HEK293 (cell line): ENCODE results near the gene NR1H2.

Source experiments
- CTCF ChIA-PET: fragments of 350-600 bp; formaldehyde crosslinking; extraction: SDS; loops from one replicate; lab custom pipeline; 2021; ENCODE audit warnings: antibody characterized with exemption; lab: Yijun Ruan, JAX
- POLR2A ChIA-PET: fragments of 300-600 bp; formaldehyde crosslinking; extraction: SDS; loops from one replicate; lab custom pipeline; 2020; ENCODE audit warnings: antibody characterized with exemption, inconsistent platforms; lab: Yijun Ruan, JAX
- H3K27ac ChIP-seq: fragments of 200-500 bp; sonication (Bioruptor generic); 2 replicates; pipeline ENCODE4 v1.5.1; 2014; ENCODE audit warnings: low read depth, low read length, control low read depth, inconsistent platforms; ENCODE audit errors: extremely low read depth
- H3K36me3 ChIP-seq, 2 experiments: fragments of 200-500 bp in 1 of 2; sonication (Bioruptor generic) in 1 of 2; 1 replicate in 1 of 2; 2 replicates in 1 of 2; pipeline ENCODE4 v1.5.1; 2014 to 2017; ENCODE audit warnings: inconsistent platforms in 2 of 2, low read length in 2 of 2; ENCODE audit not compliant: control insufficient read depth in 2 of 2, insufficient read depth in 1 of 2
- H3K4me1 ChIP-seq: fragments of 200-500 bp; sonication (Bioruptor generic); 2 replicates; pipeline ENCODE4 v1.5.1; 2014; ENCODE audit warnings: mild to moderate bottlenecking, low read length, inconsistent platforms; ENCODE audit not compliant: control insufficient read depth, insufficient read depth
- H3K4me3 ChIP-seq: 2 replicates; pipeline ENCODE4 v1.5.1; 2011; ENCODE audit warnings: low read depth, mild to moderate bottlenecking, control low read depth, low read length, moderate library complexity
- H3K9me3 ChIP-seq: fragments of 200-500 bp; sonication (Bioruptor generic); 2 replicates; pipeline ENCODE4 v1.5.1; 2014; ENCODE audit warnings: low read depth, low read length, inconsistent platforms; ENCODE audit not compliant: control insufficient read depth, insufficient read depth
- EGR2 ChIP-seq: fragments of 450-650 bp; formaldehyde crosslinking; IDR thresholded peaks from 2 replicates; pipeline ENCODE4 v1.5.1; 2016; ENCODE audit warnings: low read depth, missing biosample characterization, missing genetic modification characterization
- GLI2 ChIP-seq: fragments of 450-650 bp; formaldehyde crosslinking; IDR thresholded peaks from 2 replicates; pipeline ENCODE4; 2017; ENCODE audit warnings: missing biosample characterization, missing genetic modification characterization, low read depth, borderline replicate concordance
- ZBTB17 ChIP-seq: fragments of 450-650 bp; formaldehyde crosslinking; IDR thresholded peaks from 2 replicates; pipeline ENCODE4 v1.5.1; 2016; ENCODE audit warnings: missing biosample characterization, missing genetic modification characterization
- ZBTB20 ChIP-seq: fragments of 450-650 bp; formaldehyde crosslinking; IDR thresholded peaks from 2 replicates; pipeline ENCODE4 v1.5.1; 2016; ENCODE audit warnings: missing biosample characterization, missing genetic modification characterization
- ZFHX2 ChIP-seq: fragments of 450-650 bp; formaldehyde crosslinking; conservative IDR thresholded peaks from 2 replicates; pipeline ENCODE4 v1.5.1; 2016; ENCODE audit warnings: missing biosample characterization, missing genetic modification characterization
- ZNF169 ChIP-seq: fragments of 450-650 bp; formaldehyde crosslinking; IDR thresholded peaks from 2 replicates; pipeline ENCODE4 v1.5.1; 2016; ENCODE audit warnings: missing biosample characterization, missing genetic modification characterization
- ZNF23 ChIP-seq: fragments of 450-650 bp; formaldehyde crosslinking; IDR thresholded peaks from 2 replicates; pipeline ENCODE4 v1.5.1; 2016; ENCODE audit warnings: missing biosample characterization, missing genetic modification characterization, borderline replicate concordance
- ZNF274 ChIP-seq, 2 experiments: fragments of 200-500 bp in 1 of 2; fragments of 450-650 bp in 1 of 2; sonication (Bioruptor generic) in 1 of 2; formaldehyde crosslinking in 1 of 2; IDR thresholded peaks; 2 replicates each; pipeline versions ENCODE4 v1.5.1 to v1.6.1; 2014 to 2016; ENCODE audit warnings: borderline replicate concordance in 1 of 2, inconsistent platforms in 1 of 2, low read length in 1 of 2, missing biosample characterization in 1 of 2, missing genetic modification characterization in 1 of 2
- ZNF335 ChIP-seq: fragments of 450-650 bp; formaldehyde crosslinking; conservative IDR thresholded peaks from 2 replicates; pipeline ENCODE4 v1.5.1; 2016; ENCODE audit warnings: missing biosample characterization, missing genetic modification characterization
- ZNF416 ChIP-seq: fragments of 450-650 bp; formaldehyde crosslinking; IDR thresholded peaks from 2 replicates; pipeline ENCODE4 v1.5.1; 2016; ENCODE audit warnings: missing biosample characterization, missing genetic modification characterization
- ZNF555 ChIP-seq: fragments of 450-650 bp; formaldehyde crosslinking; conservative IDR thresholded peaks from 2 replicates; pipeline ENCODE4 v1.5.1; 2017; ENCODE audit warnings: missing biosample characterization, mild to moderate bottlenecking, missing genetic modification characterization, inconsistent platforms
- ZNF623 ChIP-seq: fragments of 450-650 bp; formaldehyde crosslinking; IDR thresholded peaks from 2 replicates; pipeline ENCODE4 v1.5.1; 2016; ENCODE audit warnings: missing biosample characterization, missing genetic modification characterization
- ZNF660 ChIP-seq: fragments of 450-650 bp; IDR thresholded peaks from 2 replicates; pipeline ENCODE4 v1.5.1; 2018; ENCODE audit warnings: missing biosample characterization, mild to moderate bottlenecking, missing genetic modification characterization
- ZNF830 ChIP-seq: fragments of 450-650 bp; IDR thresholded peaks from 2 replicates; pipeline ENCODE4 v1.5.0; 2018; ENCODE audit warnings: missing biosample characterization, missing genetic modification characterization, low read depth, mild to moderate bottlenecking, moderate library complexity
- ZXDB ChIP-seq: fragments of 450-650 bp; formaldehyde crosslinking; IDR thresholded peaks from 2 replicates; pipeline ENCODE4 v1.5.1; 2016; ENCODE audit warnings: missing biosample characterization, missing genetic modification characterization
- TF ChIP-seq, protein P1 (sequence below): fragments of 450-650 bp; formaldehyde crosslinking; IDR thresholded peaks from 2 replicates; pipeline ENCODE4 v1.5.1; 2016; ENCODE audit warnings: missing biosample characterization, missing genetic modification characterization
- TF ChIP-seq, protein P2 (sequence below): fragments of 450-650 bp; formaldehyde crosslinking; IDR thresholded peaks from 2 replicates; pipeline ENCODE4 v1.5.1; 2016; ENCODE audit warnings: missing biosample characterization, missing genetic modification characterization
- TF ChIP-seq, protein P3 (sequence below): fragments of 450-650 bp; formaldehyde crosslinking; IDR thresholded peaks from 2 replicates; pipeline ENCODE4 v1.5.1; 2016; ENCODE audit warnings: missing biosample characterization, missing genetic modification characterization, low read depth
- TF ChIP-seq, protein P4 (sequence below): fragments of 450-650 bp; formaldehyde crosslinking; conservative IDR thresholded peaks from 2 replicates; pipeline ENCODE4 v1.5.1; 2016; ENCODE audit warnings: low read depth, missing biosample characterization, missing genetic modification characterization
- TF ChIP-seq, protein P5 (sequence below): fragments of 450-650 bp; formaldehyde crosslinking; IDR thresholded peaks from 2 replicates; pipeline ENCODE4 v1.5.1; 2016; ENCODE audit warnings: missing biosample characterization, missing genetic modification characterization

Gene NR1H2

DNA sequence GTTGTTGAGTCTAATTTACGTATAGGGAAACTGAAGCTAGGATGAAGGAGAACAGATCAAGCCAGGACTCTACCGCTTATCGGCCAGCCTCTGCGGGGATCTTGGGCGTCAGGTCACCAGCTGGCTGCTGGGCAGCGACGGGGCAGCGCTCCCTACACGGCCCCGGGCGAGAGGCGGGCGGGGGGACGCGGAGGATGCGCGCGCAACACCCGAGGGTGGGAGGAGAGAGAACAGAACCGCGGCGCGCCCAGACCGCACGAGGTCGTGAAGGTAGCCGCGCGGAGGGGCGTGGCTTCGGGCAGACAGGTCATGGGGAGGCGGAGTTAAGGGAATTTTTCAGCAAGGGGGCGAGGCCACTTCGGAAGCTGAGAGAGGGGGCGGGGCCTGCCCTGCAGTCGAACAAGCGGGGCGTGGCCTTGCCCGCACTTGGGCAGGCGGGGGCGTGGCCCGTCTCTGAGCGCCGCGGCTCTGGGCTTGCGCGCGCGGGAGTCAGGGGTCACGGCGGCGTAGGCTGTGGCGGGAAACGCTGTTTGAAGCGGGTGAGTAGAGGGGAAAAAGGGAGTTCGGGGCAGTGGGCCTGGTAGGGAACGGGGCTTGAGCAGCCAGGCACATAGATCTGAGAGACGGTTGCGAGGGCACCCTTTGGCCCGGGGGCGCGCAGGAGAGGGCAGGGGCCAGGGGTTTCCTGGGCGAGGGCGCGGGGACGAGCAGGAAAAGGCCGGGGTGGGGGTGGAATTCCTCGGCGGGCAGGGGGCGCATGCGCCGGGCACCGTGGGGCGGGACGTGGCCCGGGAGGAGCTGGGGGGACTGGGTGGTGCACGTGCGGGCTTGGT is 7.8 kb downstream of the NR1H2 start, which contains the start of gene POLD1 (continued):
- TF ChIP-seq, protein P1, sequence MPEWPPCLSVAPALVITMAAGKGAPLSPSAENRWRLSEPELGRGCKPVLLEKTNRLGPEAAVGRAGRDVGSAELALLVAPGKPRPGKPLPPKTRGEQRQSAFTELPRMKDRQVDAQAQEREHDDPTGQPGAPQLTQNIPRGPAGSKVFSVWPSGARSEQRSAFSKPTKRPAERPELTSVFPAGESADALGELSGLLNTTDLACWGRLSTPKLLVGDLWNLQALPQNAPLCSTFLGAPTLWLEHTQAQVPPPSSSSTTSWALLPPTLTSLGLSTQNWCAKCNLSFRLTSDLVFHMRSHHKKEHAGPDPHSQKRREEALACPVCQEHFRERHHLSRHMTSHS = no peak
- TF ChIP-seq, protein P2, sequence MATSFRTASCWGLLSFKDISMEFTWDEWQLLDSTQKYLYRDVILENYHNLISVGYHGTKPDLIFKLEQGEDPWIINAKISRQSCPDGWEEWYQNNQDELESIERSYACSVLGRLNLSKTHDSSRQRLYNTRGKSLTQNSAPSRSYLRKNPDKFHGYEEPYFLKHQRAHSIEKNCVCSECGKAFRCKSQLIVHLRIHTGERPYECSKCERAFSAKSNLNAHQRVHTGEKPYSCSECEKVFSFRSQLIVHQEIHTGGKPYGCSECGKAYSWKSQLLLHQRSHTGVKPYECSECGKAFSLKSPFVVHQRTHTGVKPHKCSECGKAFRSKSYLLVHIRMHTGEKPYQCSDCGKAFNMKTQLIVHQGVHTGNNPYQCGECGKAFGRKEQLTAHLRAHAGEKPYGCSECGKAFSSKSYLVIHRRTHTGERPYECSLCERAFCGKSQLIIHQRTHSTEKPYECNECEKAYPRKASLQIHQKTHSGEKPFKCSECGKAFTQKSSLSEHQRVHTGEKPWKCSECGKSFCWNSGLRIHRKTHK = no peak
- TF ChIP-seq ZNF555 (tag by site-specific recombination) (no peak), EGR2 (tag by site-specific recombination) (peak; percentile 93)
- TF ChIP-seq, protein P3, sequence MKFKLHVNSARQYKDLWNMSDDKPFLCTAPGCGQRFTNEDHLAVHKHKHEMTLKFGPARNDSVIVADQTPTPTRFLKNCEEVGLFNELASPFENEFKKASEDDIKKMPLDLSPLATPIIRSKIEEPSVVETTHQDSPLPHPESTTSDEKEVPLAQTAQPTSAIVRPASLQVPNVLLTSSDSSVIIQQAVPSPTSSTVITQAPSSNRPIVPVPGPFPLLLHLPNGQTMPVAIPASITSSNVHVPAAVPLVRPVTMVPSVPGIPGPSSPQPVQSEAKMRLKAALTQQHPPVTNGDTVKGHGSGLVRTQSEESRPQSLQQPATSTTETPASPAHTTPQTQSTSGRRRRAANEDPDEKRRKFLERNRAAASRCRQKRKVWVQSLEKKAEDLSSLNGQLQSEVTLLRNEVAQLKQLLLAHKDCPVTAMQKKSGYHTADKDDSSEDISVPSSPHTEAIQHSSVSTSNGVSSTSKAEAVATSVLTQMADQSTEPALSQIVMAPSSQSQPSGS (tag by site-specific recombination) = no peak
- TF ChIP-seq, all 188 proteins: peak for 69

DNA sequence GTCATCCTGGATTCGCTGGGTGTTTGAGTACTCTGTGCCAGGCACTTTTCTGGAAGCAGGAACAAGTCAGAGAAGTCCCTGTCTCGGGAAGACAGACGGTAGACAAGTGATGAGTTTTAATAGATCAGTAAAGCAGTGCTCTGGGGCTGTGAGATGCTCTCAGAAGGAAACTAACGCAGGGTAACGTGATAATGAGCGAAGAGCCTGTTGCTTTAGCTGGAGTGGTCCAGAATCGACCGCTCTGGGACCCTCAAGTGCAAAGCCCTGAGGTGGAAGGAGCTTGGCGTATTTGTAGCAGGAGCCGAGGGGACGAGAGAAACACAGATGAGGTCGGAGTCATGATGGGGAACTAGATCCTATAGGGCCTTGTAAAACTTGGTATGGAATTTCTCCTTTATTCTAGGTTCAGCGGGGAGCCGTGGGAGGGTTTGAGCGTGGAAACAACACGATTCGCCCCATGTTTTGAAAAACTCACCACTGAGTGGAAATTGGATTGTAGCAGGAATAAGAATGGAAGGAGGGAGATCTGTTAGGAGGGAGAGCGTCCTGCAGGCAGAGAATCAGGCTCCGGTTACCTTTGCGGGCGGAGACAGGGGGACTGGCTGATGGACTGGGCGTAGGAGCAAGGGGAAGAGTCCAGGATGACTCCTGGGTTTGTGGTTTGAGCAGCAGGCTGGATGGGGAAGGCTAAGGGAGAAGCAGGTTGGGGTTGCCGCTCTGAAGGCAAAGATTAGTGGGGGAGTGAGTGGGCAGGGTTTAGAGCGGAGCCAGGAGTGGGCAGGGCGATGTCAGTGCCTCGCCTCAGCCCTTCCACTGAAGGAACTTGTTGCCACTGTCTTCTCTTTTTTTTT is 8.7 kb downstream of the NR1H2 start:
- POLR2A ChIA-PET = interaction anchor here (0.5 to 2.2 kb wide), 21 partner anchors 9 to 1650 kb away, joined by 3 to 22 read pairs (median 4); partner anchors contain the start of genes KCNC3, MYH14 and NR1H2
- no peaks in the 10 kb centered on the region for H3K9me3 ChIP-seq
- peak overlapping the region; percentile 85 for H3K4me3 ChIP-seq
- H3K27ac ChIP-seq = peak overlapping the region; percentile 61; the same call in 1 of the 2 replicates
- peaks cover 31 to 61% of the 10 kb centered on the region in 2 experiments for H3K36me3 ChIP-seq
- H3K4me1 ChIP-seq = 0 out of 2 replicates have a peak, but pooled peaks cover 2% of the 10 kb centered on the region
- CTCF ChIA-PET = interaction anchor here (0.7 to 1.8 kb wide), 6 partner anchors 10 to 971 kb away, joined by 3 to 7 read pairs (median 5); no protein-coding TSS in a partner anchor
- TF ChIP-seq, protein P4, sequence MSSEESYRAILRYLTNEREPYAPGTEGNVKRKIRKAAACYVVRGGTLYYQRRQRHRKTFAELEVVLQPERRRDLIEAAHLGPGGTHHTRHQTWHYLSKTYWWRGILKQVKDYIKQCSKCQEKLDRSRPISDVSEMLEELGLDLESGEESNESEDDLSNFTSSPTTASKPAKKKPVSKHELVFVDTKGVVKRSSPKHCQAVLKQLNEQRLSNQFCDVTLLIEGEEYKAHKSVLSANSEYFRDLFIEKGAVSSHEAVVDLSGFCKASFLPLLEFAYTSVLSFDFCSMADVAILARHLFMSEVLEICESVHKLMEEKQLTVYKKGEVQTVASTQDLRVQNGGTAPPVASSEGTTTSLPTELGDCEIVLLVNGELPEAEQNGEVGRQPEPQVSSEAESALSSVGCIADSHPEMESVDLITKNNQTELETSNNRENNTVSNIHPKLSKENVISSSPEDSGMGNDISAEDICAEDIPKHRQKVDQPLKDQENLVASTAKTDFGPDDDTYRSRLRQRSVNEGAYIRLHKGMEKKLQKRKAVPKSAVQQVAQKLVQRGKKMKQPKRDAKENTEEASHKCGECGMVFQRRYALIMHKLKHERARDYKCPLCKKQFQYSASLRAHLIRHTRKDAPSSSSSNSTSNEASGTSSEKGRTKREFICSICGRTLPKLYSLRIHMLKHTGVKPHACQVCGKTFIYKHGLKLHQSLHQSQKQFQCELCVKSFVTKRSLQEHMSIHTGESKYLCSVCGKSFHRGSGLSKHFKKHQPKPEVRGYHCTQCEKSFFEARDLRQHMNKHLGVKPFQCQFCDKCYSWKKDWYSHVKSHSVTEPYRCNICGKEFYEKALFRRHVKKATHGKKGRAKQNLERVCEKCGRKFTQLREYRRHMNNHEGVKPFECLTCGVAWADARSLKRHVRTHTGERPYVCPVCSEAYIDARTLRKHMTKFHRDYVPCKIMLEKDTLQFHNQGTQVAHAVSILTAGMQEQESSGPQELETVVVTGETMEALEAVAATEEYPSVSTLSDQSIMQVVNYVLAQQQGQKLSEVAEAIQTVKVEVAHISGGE = 0 out of 2 replicates have a peak, but pooled peaks have one; percentile 12
- TF ChIP-seq ZBTB17 (tag by site-specific recombination) (0 out of 2 replicates have a peak, but pooled peaks have one; percentile 47), ZXDB (tag by site-specific recombination) (no peak), ZNF416 (0 out of 2 replicates have a peak, but pooled peaks have one; percentile 14), ZNF23 (tag by site-specific recombination) (no peak), EGR2 (tag by site-specific recombination) (peak; percentile 96), ZBTB20 (tag by site-specific recombination) (0 out of 2 replicates have a peak, but pooled peaks have one; percentile 21), ZNF830 (tag by site-specific recombination) (no peak), ZNF274 (IDR thresholded peaks at IDR 0.05; ENCODE audit: low read length) (no peak), ZNF274 (tag by site-specific recombination; IDR thresholded peaks at IDR 0.05; ENCODE audit: borderline replicate concordance) (no peak), ZNF335 (0 out of 2 replicates have a peak, but pooled peaks have one; percentile 1), ZFHX2 (tag by site-specific recombination) (peak; percentile 97), GLI2 (tag by site-specific recombination) (no peak), ZNF623 (tag by site-specific recombination) (0 out of 2 replicates have a peak, but pooled peaks have one; percentile 0), ZNF660 (no peak), ZNF169 (no peak)
- TF ChIP-seq, protein P2 = no peak
- TF ChIP-seq, protein P5, sequence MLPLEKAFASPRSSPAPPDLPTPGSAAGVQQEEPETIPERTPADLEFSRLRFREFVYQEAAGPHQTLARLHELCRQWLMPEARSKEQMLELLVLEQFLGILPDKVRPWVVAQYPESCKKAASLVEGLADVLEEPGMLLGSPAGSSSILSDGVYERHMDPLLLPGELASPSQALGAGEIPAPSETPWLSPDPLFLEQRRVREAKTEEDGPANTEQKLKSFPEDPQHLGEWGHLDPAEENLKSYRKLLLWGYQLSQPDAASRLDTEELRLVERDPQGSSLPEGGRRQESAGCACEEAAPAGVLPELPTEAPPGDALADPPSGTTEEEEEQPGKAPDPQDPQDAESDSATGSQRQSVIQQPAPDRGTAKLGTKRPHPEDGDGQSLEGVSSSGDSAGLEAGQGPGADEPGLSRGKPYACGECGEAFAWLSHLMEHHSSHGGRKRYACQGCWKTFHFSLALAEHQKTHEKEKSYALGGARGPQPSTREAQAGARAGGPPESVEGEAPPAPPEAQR (tag by site-specific recombination) = no peak
